GM18511 (cell line): ENCODE results near the gene ABCA9.
"Not testable (repeated sequence)": the region's sequence is repeated elsewhere in the genome, so short reads cannot be mapped to it uniquely, and the experiment has no call there.

Source experiments
- ATAC-seq: cut with Tn5 transposase; IDR thresholded peaks from one replicate; pipeline ENCODE4 v1.9.1; 2021; ENCODE audit warnings: mild to moderate bottlenecking, moderate library complexity; ENCODE audit not compliant: unreplicated experiment

ABCA9 gene, protein sequence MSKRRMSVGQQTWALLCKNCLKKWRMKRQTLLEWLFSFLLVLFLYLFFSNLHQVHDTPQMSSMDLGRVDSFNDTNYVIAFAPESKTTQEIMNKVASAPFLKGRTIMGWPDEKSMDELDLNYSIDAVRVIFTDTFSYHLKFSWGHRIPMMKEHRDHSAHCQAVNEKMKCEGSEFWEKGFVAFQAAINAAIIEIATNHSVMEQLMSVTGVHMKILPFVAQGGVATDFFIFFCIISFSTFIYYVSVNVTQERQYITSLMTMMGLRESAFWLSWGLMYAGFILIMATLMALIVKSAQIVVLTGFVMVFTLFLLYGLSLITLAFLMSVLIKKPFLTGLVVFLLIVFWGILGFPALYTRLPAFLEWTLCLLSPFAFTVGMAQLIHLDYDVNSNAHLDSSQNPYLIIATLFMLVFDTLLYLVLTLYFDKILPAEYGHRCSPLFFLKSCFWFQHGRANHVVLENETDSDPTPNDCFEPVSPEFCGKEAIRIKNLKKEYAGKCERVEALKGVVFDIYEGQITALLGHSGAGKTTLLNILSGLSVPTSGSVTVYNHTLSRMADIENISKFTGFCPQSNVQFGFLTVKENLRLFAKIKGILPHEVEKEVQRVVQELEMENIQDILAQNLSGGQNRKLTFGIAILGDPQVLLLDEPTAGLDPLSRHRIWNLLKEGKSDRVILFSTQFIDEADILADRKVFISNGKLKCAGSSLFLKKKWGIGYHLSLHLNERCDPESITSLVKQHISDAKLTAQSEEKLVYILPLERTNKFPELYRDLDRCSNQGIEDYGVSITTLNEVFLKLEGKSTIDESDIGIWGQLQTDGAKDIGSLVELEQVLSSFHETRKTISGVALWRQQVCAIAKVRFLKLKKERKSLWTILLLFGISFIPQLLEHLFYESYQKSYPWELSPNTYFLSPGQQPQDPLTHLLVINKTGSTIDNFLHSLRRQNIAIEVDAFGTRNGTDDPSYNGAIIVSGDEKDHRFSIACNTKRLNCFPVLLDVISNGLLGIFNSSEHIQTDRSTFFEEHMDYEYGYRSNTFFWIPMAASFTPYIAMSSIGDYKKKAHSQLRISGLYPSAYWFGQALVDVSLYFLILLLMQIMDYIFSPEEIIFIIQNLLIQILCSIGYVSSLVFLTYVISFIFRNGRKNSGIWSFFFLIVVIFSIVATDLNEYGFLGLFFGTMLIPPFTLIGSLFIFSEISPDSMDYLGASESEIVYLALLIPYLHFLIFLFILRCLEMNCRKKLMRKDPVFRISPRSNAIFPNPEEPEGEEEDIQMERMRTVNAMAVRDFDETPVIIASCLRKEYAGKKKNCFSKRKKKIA (N-terminal part only)

DNA sequence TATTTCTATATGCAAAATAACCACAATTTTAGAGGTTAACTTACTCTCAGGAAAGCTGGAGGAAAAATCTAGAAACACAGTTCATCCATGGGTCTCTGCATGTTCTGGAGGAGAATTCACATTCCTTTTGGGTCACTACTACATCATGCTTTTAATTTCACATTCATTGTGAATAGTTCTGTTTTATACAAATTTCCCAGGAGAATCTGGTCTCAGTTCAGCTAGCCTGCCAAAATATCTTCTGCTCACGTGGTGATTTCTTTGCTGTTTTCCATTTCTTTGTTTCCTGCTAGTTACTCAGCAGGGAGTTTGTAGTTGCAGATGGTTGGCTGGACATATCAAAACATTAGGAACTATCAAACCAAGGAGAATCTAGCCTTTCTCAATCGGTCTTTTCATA, at the start of gene ABCA9:
Gene ABCA9, minus strand, starts transcription at position 106 of the 400 bp plus-strand sequence. CDS start 9,801 bp downstream, outside the sequence.
- ATAC-seq = no peak

DNA sequence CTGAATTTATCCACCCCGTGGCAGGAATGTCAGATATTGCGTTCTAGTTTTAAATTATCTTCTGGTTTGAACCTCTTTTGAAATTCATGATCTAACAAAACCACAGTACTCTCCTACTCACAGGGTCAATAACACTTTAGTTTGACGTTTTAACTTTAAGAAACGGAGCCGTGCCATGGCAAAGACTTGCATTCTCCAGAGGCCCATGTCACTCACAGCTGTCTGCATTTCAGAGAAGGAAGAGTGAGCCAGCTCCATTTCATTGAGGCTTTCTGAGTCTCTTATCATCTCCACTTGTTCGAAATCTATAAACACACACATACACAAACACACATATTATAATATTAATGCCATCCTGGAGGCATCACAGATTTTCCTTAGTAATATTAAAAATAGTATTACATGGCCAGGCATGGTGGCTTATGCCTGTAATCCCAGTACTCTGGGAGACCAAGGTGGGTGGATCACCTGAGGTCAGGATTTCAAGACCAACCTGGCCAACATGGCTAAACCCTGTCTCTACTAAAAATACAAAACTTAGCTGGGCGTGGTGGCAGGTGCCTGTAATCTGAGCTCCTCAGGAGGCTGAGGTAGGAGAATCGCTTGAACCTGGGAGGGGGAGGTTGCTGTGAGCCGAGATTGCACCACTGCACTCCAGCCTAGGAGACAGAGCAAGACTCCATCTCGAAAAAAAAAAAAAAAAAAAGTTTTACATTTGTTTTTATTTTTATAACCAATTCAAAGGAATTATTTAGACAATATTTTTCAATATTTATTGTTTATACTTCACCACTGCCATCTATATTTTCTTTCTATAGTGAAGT, 45.4 kb upstream of the ABCA9 start:
- ATAC-seq = no peak

DNA sequence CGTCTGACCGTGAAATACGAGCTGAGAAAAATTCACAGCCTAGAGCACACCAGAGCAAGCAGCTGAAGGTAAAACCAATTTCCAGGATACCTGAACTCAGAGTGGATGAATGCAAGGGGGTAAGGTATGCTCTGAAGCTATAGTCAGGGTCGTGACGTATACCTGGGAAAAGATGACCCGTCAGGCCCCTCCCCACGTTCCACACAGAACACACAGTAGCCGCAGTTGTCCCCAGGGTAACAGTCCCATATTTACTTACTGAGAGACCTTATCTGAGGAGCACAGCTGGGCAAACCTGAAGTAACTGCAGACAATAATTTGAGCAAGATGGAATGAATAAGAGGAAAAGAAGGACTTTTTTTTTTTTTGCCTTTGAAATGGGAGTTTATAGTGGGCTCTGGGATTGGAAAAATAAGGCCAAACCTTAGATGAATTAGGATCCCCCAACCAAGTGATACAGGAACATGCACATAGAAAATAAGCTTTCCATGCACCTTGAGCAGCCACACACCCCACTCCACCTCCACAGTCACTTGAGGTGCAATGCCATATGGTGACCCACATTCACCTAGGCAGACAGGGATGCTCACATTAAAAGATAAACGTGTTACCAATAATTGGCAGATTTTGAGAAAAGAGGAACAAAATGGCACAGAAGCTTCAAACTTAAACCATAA, 43.0 kb upstream of the ABCA9 start:
- no peak for ATAC-seq

DNA sequence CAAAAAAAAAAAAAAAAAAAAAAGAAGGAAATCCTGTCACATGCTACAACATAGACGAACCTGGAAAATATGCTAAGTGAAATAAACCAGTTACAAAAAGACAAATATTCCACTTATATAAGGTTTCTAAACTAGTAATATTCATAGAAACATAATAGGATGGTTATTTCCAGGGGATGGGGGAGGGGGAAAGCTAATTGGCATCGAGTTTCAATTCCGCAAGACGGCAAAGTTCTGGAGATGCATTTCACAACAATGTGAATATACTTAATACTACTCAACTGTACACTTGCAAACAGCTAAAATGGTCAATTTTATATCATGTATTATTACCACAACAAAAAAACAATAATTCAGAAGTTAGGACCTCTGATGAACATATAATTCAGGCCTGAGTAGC, 37.9 kb upstream of the ABCA9 start:
- ATAC-seq = no peak

DNA sequence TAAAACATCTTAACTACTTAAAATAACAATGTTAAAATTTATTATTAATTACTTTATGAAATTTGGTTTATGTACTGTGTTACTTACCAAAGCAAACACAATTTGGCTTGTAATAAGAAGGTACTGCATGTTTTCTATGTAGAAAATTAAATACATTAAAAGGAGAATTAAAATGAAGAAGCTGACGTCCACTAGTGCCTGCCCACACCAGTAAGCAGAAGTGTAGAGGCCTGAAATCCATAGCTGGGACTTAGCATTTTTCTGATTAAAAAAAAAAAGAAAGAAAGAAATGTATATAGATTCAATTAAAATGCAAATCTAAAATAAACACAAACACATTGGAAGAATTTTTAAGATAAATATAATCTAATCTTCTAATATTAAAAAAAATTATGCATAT, 35.8 kb upstream of the ABCA9 start:
- no peak for ATAC-seq

DNA sequence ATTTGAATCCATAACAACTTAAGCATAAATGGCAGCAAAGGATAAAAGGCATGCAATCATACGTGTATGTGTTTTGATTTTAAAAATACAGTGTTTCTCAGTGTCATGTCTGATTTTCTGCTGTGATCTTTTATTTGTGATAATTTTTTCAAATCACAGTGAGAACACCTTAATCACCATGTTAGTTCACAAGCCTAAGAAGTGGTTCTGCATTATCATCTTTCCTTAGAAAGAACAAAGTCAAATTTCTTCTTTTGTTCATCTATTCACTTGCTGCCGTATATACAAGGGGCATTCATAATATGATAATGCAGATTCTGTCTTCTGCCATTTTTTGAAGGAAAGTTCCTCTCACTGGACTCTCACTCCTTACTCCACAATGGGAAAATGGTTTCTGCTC, 33.3 kb upstream of the ABCA9 start:
- ATAC-seq = no peak

DNA sequence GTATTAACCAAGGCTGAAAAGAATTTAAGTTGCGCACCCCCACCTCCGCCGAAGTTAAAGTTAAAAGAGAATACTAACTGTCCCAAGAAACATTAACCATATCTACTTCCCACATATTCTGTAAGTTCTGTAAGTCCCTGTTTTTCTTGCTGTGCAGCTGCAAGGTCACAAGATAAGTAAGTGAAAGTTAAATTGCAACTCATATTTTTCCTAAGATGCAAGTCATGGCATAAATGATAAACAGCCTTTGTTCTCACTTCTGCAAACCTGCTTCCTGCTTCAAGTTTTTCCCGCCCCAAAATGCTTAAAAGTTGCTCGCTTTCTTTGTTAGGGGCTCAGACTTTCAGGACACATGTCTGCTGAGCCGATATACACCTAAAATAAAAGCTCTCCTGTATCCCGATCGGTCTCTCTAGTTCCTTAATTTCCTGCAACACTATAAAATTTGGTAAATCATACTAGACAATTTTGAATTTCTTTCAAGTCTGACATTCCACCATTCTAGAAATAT, 32.6 kb upstream of the ABCA9 start:
- ATAC-seq = no peak

DNA sequence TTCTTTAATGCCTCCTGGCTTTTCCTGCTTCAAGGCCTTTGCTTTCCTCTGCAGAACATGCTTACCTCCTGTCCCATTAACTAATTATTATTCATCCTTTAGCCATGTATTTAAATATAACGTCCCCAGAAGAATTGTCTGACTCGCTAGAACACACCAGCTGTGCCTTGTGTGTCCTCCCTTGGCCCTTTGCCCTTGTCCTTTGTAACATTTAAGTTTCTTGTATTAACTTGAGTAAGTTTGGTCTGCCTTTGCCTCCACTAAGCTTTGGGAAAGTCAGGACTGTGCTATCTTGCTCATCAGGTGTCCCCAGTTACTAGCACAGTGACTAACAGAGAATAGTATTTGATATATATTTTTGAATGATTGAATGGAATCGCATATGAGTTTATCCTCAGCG, 29.6 kb upstream of the ABCA9 start:
- no peak for ATAC-seq

DNA sequence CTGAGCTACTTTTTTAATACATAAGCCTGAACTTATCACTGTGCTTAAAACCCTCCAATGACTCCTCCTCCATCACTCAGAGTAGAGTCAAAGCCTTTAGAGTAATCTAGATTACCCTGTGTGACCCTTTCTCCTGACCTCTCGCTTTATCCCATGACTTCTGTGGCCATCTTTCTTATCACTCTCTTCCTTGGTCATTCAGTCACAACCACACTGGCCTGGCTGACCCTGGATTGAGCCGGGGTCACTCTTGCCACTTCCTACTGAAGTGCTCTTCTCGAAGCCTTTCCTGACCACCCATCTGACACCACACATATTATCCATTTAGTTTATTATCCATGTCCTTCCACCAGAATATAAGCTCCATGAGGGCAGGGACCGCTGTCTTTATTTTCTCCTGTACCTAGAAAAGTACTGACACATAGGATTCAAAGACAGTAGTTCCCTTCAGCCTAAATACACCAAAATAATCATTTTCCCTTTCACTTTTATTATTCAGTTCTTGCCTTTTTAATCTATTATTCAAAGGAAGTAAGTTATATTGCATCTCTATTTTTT, 28.0 kb upstream of the ABCA9 start:
- no peak for ATAC-seq

DNA sequence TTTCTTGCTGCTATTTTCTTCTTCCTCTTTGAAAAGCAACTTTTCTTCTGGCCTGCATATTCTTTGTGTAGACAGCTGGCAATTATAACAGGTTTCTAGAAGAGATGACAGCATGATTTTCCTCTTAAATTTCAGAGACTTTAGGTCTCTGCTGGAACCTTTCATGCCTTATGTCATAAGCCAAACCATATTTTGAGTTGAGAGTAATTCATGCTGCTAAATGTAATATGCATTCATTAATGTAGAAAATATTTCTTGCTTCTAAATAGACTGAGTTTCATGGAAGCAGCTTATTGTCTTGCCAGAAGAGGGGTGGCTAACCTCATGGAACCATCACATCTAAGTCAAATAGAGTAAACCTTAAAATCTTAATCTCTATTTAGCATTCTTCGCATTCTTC, 25.9 kb upstream of the ABCA9 start:
- no peak for ATAC-seq

DNA sequence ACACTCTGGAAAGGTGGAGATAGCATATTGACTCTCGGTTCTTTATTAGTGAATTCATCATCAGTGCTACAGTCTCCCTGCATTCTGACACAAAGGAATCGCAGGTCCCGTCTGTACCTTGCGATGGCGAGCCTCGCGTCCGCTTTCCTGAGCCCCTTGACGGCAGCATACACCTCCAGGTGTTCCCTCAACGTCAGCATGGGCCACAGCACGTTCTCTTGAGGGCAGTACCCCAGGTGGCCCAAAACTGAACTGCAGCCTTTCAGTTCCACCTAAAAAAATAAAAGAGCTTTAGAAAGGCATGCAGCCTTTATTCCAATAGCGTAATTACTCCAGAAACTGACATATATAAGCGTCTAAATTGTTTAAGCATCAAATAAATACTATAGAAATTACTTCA, 24.2 kb upstream of the ABCA9 start:
- ATAC-seq = no peak

DNA sequence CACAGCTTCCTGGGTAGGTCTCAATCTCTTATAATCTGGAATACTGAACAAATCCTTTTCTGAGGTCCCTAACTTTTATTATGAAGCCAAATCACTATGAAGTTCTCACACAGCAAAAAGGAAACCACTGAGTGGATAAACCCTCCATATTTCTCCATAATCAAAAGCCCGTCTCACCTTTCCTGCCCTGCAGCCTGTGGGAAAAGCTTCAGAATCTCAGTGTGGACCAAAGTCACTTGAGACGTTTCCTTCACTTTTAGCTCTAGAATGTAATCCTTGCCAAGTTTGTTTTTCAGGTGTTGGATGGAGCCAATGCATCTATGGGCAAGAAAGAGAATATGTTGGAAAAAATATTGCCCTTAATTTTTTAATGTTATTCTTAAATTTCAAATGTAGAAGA, 22.0 kb upstream of the ABCA9 start:
- ATAC-seq = no peak

DNA sequence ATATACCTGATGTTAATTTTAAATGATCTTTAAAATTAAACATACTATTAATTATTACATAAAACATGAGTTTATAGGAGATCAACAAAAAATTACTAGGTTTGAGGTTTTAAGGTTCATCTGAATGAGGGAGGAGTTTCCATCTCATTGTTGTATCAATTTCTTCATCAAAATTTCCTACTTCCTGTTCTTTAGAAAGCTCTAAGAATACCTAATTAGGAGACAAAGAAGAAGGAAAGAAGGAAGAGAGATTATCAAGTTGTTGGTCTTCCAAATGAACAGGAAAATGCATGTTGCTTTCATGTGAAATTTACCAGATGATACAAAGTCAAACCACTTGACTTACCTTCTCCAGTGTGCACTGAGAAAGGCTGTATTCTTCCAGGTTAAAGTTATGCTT, 18.1 kb upstream of the ABCA9 start:
- no peak for ATAC-seq

DNA sequence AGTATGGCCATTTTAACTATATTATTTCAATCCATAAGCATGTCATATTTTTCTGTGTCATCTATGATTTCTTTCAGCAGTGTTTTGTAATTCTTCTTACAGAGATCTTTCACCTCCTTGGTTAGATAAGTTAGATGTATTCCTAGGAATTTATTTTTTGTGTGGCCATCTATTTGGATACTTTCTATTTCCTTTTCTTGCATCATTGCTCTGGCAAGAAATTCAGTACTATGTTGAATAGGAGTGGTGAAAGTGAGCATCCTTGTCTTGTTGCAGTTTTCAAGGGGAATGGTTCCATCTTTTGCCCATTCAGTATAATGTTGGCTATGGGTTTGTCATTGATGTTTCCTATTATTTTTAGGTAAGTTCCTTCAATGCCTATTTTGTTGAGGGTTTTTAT, 15.1 kb upstream of the ABCA9 start:
- no peak for ATAC-seq

DNA sequence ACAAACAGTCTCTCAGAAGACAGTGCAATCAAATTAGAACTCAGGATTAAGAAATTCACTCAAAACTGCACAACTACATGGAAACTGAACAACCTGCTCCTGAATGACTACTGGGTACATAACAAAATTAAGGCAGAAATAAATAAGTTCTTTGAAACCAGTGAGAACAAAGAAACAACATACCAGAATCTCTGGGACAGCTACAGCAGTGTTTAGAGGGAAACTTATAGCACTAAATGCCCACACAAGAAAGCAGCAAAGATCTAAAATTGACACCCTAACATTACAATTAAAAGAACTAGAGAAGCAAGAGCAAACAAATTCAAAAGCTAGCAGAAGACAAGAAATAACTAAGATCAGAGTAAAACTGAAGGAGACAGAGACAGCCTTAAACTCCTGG, 12.7 kb upstream of the ABCA9 start:
- not testable (repeated sequence) for ATAC-seq

DNA sequence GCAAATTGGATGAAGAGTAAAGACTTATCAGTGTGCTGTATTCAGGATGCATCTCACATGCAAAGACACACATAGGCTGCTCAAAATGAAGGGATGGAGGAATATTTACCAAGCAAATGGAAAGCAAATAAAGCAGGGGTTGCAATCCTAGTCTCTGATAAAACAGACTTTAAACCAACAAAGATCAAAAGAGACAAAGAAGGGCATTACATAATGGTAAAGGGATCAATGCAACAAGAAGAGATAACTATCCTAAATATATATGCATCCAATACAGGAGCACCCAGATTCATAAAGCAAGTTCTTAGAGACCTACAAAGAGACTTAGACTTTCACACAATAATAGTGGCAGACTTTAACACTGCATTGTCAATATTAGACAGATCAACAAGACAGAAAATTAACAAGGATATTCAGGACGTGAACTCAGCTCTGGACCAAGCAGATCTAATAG, 12.1 kb upstream of the ABCA9 start:
- not testable (repeated sequence) for ATAC-seq

DNA sequence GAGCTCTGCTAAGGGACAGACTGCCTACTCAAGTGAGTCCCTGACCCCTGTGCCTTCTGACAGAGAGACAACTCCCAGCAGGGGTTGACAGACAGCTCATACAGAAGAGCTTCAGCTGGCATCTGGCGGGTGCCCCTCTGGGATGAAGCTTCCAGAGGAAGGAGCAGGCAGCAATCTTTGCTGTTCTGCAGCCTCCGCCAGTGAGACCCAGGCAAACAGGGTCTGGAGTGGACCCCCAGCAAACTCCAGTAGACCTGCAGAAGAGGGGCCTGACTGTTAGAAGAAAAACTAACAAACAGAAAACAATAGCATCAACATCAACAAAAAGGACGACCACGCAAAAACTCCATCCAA, 10.5 kb upstream of the ABCA9 start:
- ATAC-seq = not testable (repeated sequence)

DNA sequence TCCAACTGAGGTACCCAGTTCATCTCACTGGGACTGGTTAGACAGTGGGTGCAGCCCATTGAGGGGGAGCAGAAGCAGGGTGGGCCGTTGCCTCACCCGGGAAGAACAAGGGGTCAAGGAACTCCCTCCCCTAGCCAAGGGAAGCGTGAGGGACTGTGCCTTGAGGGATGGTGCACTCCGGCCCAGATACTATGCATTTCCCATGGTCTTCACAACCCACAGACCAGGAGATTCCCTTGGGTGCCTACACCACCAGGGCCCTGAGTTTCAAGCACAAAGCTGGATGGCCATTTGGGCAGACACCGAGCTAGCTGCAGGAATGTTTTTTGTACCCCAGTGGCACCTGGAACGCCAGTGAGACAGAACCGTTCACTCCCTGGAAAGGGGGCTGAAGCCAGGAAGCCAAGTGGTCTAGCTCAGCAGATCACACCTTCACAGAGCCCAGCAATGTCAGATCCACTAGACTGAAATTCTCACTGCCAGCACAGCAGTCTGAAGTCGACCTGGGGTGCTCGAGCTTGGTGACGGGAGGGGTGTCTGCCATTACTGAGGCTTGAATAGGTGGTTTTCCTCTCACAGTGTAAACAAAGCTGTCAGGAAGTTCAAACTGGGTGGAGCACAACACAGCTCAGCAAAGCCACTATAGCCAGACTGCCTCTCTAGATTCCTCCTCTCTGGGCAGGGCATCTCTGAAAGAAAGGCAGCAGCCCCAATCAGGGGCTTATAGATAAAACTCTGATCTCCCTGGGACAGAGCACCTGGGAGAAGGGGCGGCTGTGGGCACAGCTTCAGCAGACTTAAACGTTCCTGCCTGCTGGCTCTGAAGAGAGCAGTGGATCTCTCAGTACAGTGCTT, 9.9 kb upstream of the ABCA9 start:
- not testable (repeated sequence) for ATAC-seq
